CD8-positive, alpha-beta memory T cell (primary cell): Measurements from ENCODE around the gene WDPCP. TPM values are rescaled to one million over a fixed set of nuclear protein-coding genes. Genes with fewer than 3 reads are reported as not detected.
"Not testable (repeated sequence)": the region's sequence is repeated elsewhere in the genome, so short reads cannot be mapped to it uniquely, and the experiment has no call there.

Experiments used
- CTCF ChIA-PET: fragments of 350-600 bp; sonication (Branson Sonifier 250); formaldehyde crosslinking; loops from one replicate; lab custom pipeline; 2021; ENCODE audit warnings: antibody characterized with exemption; lab: Charles Lee
- POLR2A ChIA-PET: fragments of 350-600 bp; sonication (Branson Sonifier 250); formaldehyde crosslinking; loops from one replicate; lab custom pipeline; 2021; ENCODE audit warnings: antibody characterized with exemption; lab: Charles Lee
- DNase-seq, 5 donors: peaks; one replicate each; pipeline versions ENCODE4 v3.0.0 to v3.0.0-alpha.2; 2020 to 2022; ENCODE audit warnings: mixed read lengths in 1 of 5
- H3K27ac ChIP-seq: one replicate; pipeline ENCODE4 v1.7.0; 2013; ENCODE audit warnings: low read depth, mild to moderate bottlenecking, low read length, moderate library complexity
- H3K27me3 ChIP-seq: 2 replicates; pipeline ENCODE4 v1.7.0; 2013; ENCODE audit warnings: low read length, mild to moderate bottlenecking; ENCODE audit not compliant: insufficient read depth, poor library complexity, severe bottlenecking
- H3K36me3 ChIP-seq: 2 replicates; pipeline ENCODE4 v1.7.0; 2013; ENCODE audit warnings: mild to moderate bottlenecking, low read length, moderate library complexity; ENCODE audit not compliant: insufficient read depth
- H3K4me1 ChIP-seq: 2 replicates; pipeline ENCODE4 v1.7.0; 2013; ENCODE audit warnings: mild to moderate bottlenecking, low read length, moderate library complexity; ENCODE audit not compliant: insufficient read depth
- H3K4me3 ChIP-seq: 2 replicates; pipeline ENCODE4 v1.7.0; 2013; ENCODE audit warnings: mild to moderate bottlenecking, low read length
- H3K9me3 ChIP-seq: 2 replicates; pipeline ENCODE4 v1.7.0; 2013; ENCODE audit warnings: mild to moderate bottlenecking, low read length
- H3K27ac Mint-ChIP-seq, 8 donors: one replicate each; pipeline ENCODE4 v1.8.0; 2020 to 2021; ENCODE audit warnings: mixed read lengths in 8 of 8, mild to moderate bottlenecking in 6 of 8, inconsistent platforms in 3 of 8, moderate library complexity in 3 of 8
- H3K27me3 Mint-ChIP-seq, 2 donors: one replicate each; pipeline ENCODE4 v1.8.0; 2020 to 2021; ENCODE audit warnings: mixed read lengths in 2 of 2, mild to moderate bottlenecking in 1 of 2, moderate library complexity in 1 of 2
- H3K36me3 Mint-ChIP-seq, 3 donors: one replicate each; pipeline ENCODE4 v1.8.0; 2020 to 2021; ENCODE audit warnings: mixed read lengths in 3 of 3, inconsistent platforms in 1 of 3, mild to moderate bottlenecking in 1 of 3
- H3K4me1 Mint-ChIP-seq, 3 donors: one replicate each; pipeline ENCODE4 v1.8.0; 2020 to 2021; ENCODE audit warnings: mixed read lengths in 3 of 3, inconsistent platforms in 1 of 3, mild to moderate bottlenecking in 1 of 3
- H3K4me3 Mint-ChIP-seq, 7 donors: one replicate each; pipeline ENCODE4 v1.8.0; 2020 to 2021; ENCODE audit warnings: mixed read lengths in 7 of 7, mild to moderate bottlenecking in 6 of 7, moderate library complexity in 4 of 7, inconsistent platforms in 2 of 7
- H3K9me3 Mint-ChIP-seq, 5 donors: one replicate each; pipeline ENCODE4 v1.8.0; 2020 to 2022; ENCODE audit warnings: mixed read lengths in 5 of 5, mild to moderate bottlenecking in 3 of 5, moderate library complexity in 2 of 5, inconsistent platforms in 1 of 5
- polyA plus RNA-seq: library from polyadenylated mRNA; unstranded; fragments of 300-500 nt; fragmentation: Illumina TruSeq; gene quantifications from one replicate; pipeline ENCODE4 v1.2.3, GENCODE V29; 2021
- total RNA-seq, 2 experiments: library from RNA; stranded (reverse); gene quantifications; one replicate each; pipeline ENCODE4 v1.2.3, GENCODE V29; 2021

WDPCP gene
- total and polyA plus RNA-seq, 3 experiments from 2014 or later, result 5.9 to 7.9 (median 7.2) TPM

GRCh38 chr2:63078852-63079606, 509.2 kb downstream of the WDPCP start:
- Mint-ChIP-seq H3K4me1 (no peaks in the 10 kb centered on the region), H3K27me3 (peaks cover 14 to 33% of the 10 kb centered on the region in 2 donors), H3K4me3 (no peak overlapping the region), H3K27ac (no peak overlapping the region), H3K9me3 (no peaks in the 10 kb centered on the region), H3K36me3 (no peaks in the 10 kb centered on the region)
- ChIA-PET CTCF (no interaction called here), POLR2A (no interaction called here)
- Histone ChIP-seq H3K4me1 (no peaks in the 10 kb centered on the region), H3K27me3 (no peaks in the 10 kb centered on the region), H3K27ac (no peak overlapping the region), H3K9me3 (no peaks in the 10 kb centered on the region), H3K4me3 (no peak overlapping the region), H3K36me3 (no peaks in the 10 kb centered on the region)
- no peak for DNase-seq

- H3K27me3 ChIP-seq, H3K9me3 ChIP-seq, H3K9me3 Mint-ChIP-seq, H3K4me3 ChIP-seq, DNase-seq, H3K36me3 ChIP-seq, H3K27ac Mint-ChIP-seq, H3K4me3 Mint-ChIP-seq, H3K36me3 Mint-ChIP-seq, H3K27ac ChIP-seq, POLR2A ChIA-PET, H3K4me1 ChIP-seq, CTCF ChIA-PET, H3K4me1 Mint-ChIP-seq: not testable (repeated sequence)
- peaks cover 5 to 29% of the 10 kb centered on the region in 2 donors for H3K27me3 Mint-ChIP-seq
Measured at GRCh38 chr2:63074399-63074798, 513.9 kb downstream of the WDPCP start.

- POLR2A ChIA-PET, result no interaction called here
- no peak for DNase-seq
- peaks cover 5 to 26% of the 10 kb centered on the region in 2 donors for H3K27me3 Mint-ChIP-seq
Measured at GRCh38 chr2:63073994-63074393, 514.3 kb downstream of the WDPCP start.

GRCh38 chr2:63071664-63072063, 516.6 kb downstream of the WDPCP start:
- Mint-ChIP-seq H3K27me3 (peaks cover 11 to 22% of the 10 kb centered on the region in 2 donors), H3K9me3 (no peaks in the 10 kb centered on the region), H3K27ac (no peak overlapping the region), H3K4me3 (no peak overlapping the region), H3K36me3 (no peaks in the 10 kb centered on the region), H3K4me1 (no peaks in the 10 kb centered on the region)
- CTCF ChIA-PET, result interaction anchor here (1.0 kb wide), 1 partner anchor 10 kb away, joined by 3 read pairs; no protein-coding TSS in a partner anchor
- no peak overlapping the region for H3K27ac ChIP-seq
- no peaks in the 10 kb centered on the region for H3K36me3 ChIP-seq
- H3K4me3 ChIP-seq, result no peak overlapping the region
- POLR2A ChIA-PET, result no interaction called here
- no peaks in the 10 kb centered on the region for H3K9me3 ChIP-seq
- no peaks in the 10 kb centered on the region for H3K4me1 ChIP-seq
- DNase-seq, result no peak
- H3K27me3 ChIP-seq, result no peaks in the 10 kb centered on the region

More at GRCh38 chr2:63073994-63074393, 514.3 kb downstream of the WDPCP start:
- no peak overlapping the region for H3K4me3 Mint-ChIP-seq
- no peaks in the 10 kb centered on the region for H3K4me1 Mint-ChIP-seq
- no peaks in the 10 kb centered on the region for H3K9me3 Mint-ChIP-seq
- H3K27ac Mint-ChIP-seq, result no peak overlapping the region
- CTCF ChIA-PET, result no interaction called here
- no peaks in the 10 kb centered on the region for H3K36me3 ChIP-seq
- H3K4me3 ChIP-seq, result no peak overlapping the region
- H3K27me3 ChIP-seq, result no peaks in the 10 kb centered on the region
- no peaks in the 10 kb centered on the region for H3K9me3 ChIP-seq
- no peaks in the 10 kb centered on the region for H3K4me1 ChIP-seq
- H3K27ac ChIP-seq, result no peak overlapping the region
- H3K36me3 Mint-ChIP-seq, result no peaks in the 10 kb centered on the region

Other genes with a start within 250 kb of the WDPCP start
- gene MDH1, start 486 bp upstream of the WDPCP start, total RNA-seq, result 100 to 1,000 TPM; 182 to 191 TPM
- gene MDH1, start 486 bp upstream of the WDPCP start, polyA plus RNA-seq, result 241 TPM